Gastrocnemius medialis (tissue), 4 donors: ENCODE results near the gene METTL16.

Experiments
- CTCF ChIP-seq, 5 experiments: fragments of 450-650 bp in 3 of 5; fragments of 200-600 bp in 2 of 5; sonication (generic) in 2 of 5; IDR thresholded peaks in 4 of 5; conservative IDR thresholded peaks in 1 of 5; 1 replicate in 4 of 5; 2 replicates in 1 of 5; pipeline ENCODE4 v1.5.1; 2016 to 2019; ENCODE audit warnings: antibody characterized with exemption in 5 of 5, mild to moderate bottlenecking in 3 of 5, moderate library complexity in 3 of 5
- POLR2A ChIP-seq, 2 donors: fragments of 450-650 bp; IDR thresholded peaks; one replicate each; pipeline ENCODE4 v1.6.1; 2017; ENCODE audit warnings: antibody characterized with exemption in 2 of 2, mild to moderate bottlenecking in 2 of 2, moderate library complexity in 2 of 2

GRCh38 chr17:2468270-2468669 lies 43.4 kb downstream of the METTL16 start:
- TF ChIP-seq CTCF (IDR thresholded peaks at IDR 0.05 in 4 of 5, conservative IDR thresholded peaks at IDR 0.05 in 1 of 5) (no peak), POLR2A (IDR thresholded peaks at IDR 0.05) (no peak)
